WTC11 (cell line): ENCODE measurements around the gene ULK4.

Experiments used
- CBFB ChIP-seq: sonication (generic); formaldehyde crosslinking; IDR thresholded peaks from 2 replicates; pipeline ENCODE4 v1.8.1; 2022; ENCODE audit warnings: mild to moderate bottlenecking, low read depth, missing genetic modification reagents
- MXD4 ChIP-seq: fragments of 250-450 bp; sonication (Bioruptor Pico); IDR thresholded peaks from 2 replicates; pipeline ENCODE4 v1.8.0; 2021; ENCODE audit warnings: mild to moderate bottlenecking, moderate library complexity, borderline replicate concordance
- NFYB ChIP-seq: sonication (generic); formaldehyde crosslinking; conservative IDR thresholded peaks from 2 replicates; pipeline ENCODE4 v1.8.0; 2022; ENCODE audit warnings: low read depth, missing genetic modification reagents
- SP1 ChIP-seq: sonication (generic); formaldehyde crosslinking; conservative IDR thresholded peaks from 2 replicates; pipeline ENCODE4 v1.8.1; 2022; ENCODE audit warnings: missing genetic modification reagents
- TP53 ChIP-seq: sonication (generic); formaldehyde crosslinking; IDR thresholded peaks from 2 replicates; pipeline ENCODE4 v1.8.1; 2023; ENCODE audit warnings: mild to moderate bottlenecking, missing genetic modification reagents
- ZNF232 ChIP-seq: sonication (generic); formaldehyde crosslinking; IDR thresholded peaks from 2 replicates; pipeline ENCODE4 v1.8.0; 2022; ENCODE audit warnings: mild to moderate bottlenecking, missing genetic modification reagents
- TF ChIP-seq, protein P1 (sequence below): sonication (generic); formaldehyde crosslinking; conservative IDR thresholded peaks from 2 replicates; pipeline ENCODE4 v1.8.1; 2022; ENCODE audit warnings: mild to moderate bottlenecking, missing genetic modification reagents
- TF ChIP-seq, protein P2 (sequence below): fragments of 200-600 bp; IDR thresholded peaks from 2 replicates; pipeline ENCODE4 v1.8.0; 2022; ENCODE audit warnings: antibody characterized with exemption
- TF ChIP-seq, protein P3 (sequence below): sonication (generic); formaldehyde crosslinking; IDR thresholded peaks from 2 replicates; pipeline ENCODE4 v1.8.1; 2022; ENCODE audit warnings: low read depth, mild to moderate bottlenecking, moderate library complexity, missing genetic modification reagents, borderline replicate concordance
- TF ChIP-seq, protein P4 (sequence below): sonication (generic); formaldehyde crosslinking; IDR thresholded peaks from 2 replicates; pipeline ENCODE4 v1.8.0; 2022; ENCODE audit warnings: mild to moderate bottlenecking, missing genetic modification reagents
- TF ChIP-seq, protein P5 (sequence below): sonication (generic); formaldehyde crosslinking; IDR thresholded peaks from 2 replicates; pipeline ENCODE4 v1.8.0; 2022; ENCODE audit warnings: mild to moderate bottlenecking, missing genetic modification reagents

DNA sequence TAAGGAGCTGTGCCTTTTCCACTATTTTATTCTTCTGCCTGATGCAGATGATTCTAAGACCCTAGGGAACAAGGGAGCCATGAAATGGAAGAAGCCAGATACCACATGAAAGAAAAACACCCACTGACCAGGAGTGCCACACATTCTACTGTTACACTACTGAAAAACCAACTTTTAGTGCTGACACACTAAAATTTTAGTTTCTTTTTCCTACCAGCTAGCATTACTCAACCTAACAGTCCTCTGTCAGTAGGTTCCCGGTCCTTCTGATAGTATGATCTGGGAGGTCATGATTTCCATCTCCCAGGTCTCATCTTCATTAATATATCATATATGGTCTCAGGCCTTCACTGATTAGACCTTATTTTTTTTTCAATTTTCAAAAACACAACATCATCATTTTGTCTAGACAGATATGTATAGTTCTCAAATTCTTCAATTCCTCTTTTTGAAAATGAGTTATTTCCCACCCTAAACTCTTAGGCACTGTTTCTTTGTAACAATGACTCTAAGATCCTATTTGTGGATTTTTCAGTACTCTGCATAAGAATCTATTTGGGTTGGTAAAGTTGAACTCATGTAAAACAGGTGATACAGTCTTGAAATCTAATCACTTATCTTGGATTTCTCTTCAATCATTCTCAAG lies 440.8 kb downstream of the ULK4 start:
- TF ChIP-seq, protein P1, sequence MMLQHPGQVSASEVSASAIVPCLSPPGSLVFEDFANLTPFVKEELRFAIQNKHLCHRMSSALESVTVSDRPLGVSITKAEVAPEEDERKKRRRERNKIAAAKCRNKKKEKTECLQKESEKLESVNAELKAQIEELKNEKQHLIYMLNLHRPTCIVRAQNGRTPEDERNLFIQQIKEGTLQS (CRISPR knock-in tag) = no peak
- TF ChIP-seq SP1 (CRISPR knock-in tag) (no peak), TP53 (CRISPR knock-in tag) (no peak), MXD4 (CRISPR knock-in tag) (no peak), ZNF232 (CRISPR knock-in tag) (no peak), NFYB (CRISPR knock-in tag) (no peak), CBFB (no peak)
- TF ChIP-seq, protein P2, sequence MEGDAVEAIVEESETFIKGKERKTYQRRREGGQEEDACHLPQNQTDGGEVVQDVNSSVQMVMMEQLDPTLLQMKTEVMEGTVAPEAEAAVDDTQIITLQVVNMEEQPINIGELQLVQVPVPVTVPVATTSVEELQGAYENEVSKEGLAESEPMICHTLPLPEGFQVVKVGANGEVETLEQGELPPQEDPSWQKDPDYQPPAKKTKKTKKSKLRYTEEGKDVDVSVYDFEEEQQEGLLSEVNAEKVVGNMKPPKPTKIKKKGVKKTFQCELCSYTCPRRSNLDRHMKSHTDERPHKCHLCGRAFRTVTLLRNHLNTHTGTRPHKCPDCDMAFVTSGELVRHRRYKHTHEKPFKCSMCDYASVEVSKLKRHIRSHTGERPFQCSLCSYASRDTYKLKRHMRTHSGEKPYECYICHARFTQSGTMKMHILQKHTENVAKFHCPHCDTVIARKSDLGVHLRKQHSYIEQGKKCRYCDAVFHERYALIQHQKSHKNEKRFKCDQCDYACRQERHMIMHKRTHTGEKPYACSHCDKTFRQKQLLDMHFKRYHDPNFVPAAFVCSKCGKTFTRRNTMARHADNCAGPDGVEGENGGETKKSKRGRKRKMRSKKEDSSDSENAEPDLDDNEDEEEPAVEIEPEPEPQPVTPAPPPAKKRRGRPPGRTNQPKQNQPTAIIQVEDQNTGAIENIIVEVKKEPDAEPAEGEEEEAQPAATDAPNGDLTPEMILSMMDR = no peak
- TF ChIP-seq, protein P3, sequence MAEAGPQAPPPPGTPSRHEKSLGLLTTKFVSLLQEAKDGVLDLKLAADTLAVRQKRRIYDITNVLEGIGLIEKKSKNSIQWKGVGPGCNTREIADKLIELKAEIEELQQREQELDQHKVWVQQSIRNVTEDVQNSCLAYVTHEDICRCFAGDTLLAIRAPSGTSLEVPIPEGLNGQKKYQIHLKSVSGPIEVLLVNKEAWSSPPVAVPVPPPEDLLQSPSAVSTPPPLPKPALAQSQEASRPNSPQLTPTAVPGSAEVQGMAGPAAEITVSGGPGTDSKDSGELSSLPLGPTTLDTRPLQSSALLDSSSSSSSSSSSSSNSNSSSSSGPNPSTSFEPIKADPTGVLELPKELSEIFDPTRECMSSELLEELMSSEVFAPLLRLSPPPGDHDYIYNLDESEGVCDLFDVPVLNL (CRISPR knock-in tag) = no peak
- TF ChIP-seq, protein P4, sequence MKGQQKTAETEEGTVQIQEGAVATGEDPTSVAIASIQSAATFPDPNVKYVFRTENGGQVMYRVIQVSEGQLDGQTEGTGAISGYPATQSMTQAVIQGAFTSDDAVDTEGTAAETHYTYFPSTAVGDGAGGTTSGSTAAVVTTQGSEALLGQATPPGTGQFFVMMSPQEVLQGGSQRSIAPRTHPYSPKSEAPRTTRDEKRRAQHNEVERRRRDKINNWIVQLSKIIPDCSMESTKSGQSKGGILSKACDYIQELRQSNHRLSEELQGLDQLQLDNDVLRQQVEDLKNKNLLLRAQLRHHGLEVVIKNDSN (CRISPR knock-in tag) = no peak
- TF ChIP-seq, protein P5, sequence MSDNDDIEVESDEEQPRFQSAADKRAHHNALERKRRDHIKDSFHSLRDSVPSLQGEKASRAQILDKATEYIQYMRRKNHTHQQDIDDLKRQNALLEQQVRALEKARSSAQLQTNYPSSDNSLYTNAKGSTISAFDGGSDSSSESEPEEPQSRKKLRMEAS (CRISPR knock-in tag) = no peak
